Parathyroid adenoma (tissue), 2 donors: ENCODE measurements around the gene RPL7L1.

Experiments used
- H2AFZ ChIP-seq: fragments of 300-600 bp; sonication (generic); one replicate; pipeline ENCODE4 v1.7.0; 2017; ENCODE audit warnings: antibody characterized with exemption, mild to moderate bottlenecking
- H3K27ac ChIP-seq: fragments of 300-600 bp; sonication (generic); one replicate; pipeline ENCODE4 v1.7.0; 2017
- H3K27me3 ChIP-seq: fragments of 300-600 bp; sonication (generic); one replicate; pipeline ENCODE4 v1.7.0; 2017; ENCODE audit warnings: low read length; ENCODE audit not compliant: control insufficient read depth, insufficient read depth
- H3K36me3 ChIP-seq: fragments of 300-600 bp; sonication (generic); one replicate; pipeline ENCODE4 v1.7.0; 2017; ENCODE audit warnings: low read length; ENCODE audit not compliant: control insufficient read depth, insufficient read depth
- H3K4me1 ChIP-seq: fragments of 300-600 bp; sonication (generic); one replicate; pipeline ENCODE4 v1.7.0; 2017; ENCODE audit warnings: control low read depth
- H3K4me2 ChIP-seq: fragments of 300-600 bp; sonication (generic); one replicate; pipeline ENCODE4 v1.7.0; 2017; ENCODE audit warnings: low read length
- H3K4me3 ChIP-seq: fragments of 300-600 bp; sonication (generic); one replicate; pipeline ENCODE4 v1.7.0; 2017; ENCODE audit warnings: low read depth, low read length
- H3K79me2 ChIP-seq: fragments of 300-600 bp; sonication (generic); one replicate; pipeline ENCODE4 v1.7.0; 2017; ENCODE audit warnings: control low read depth
- H3K9ac ChIP-seq: fragments of 300-600 bp; sonication (generic); one replicate; pipeline ENCODE4 v1.7.0; 2017; ENCODE audit warnings: mild to moderate bottlenecking
- H3K9me3 ChIP-seq: fragments of 300-600 bp; sonication (generic); one replicate; pipeline ENCODE4 v1.7.0; 2017; ENCODE audit warnings: low read length; ENCODE audit not compliant: control insufficient read depth
- CTCF ChIP-seq: fragments of 300-600 bp; sonication (generic); IDR thresholded peaks from one replicate; pipeline ENCODE4 v1.7.0; 2017; ENCODE audit warnings: antibody characterized with exemption, mild to moderate bottlenecking
- donor health status: primary hyperparathyroidism.

The RPL7L1 gene

DNA sequence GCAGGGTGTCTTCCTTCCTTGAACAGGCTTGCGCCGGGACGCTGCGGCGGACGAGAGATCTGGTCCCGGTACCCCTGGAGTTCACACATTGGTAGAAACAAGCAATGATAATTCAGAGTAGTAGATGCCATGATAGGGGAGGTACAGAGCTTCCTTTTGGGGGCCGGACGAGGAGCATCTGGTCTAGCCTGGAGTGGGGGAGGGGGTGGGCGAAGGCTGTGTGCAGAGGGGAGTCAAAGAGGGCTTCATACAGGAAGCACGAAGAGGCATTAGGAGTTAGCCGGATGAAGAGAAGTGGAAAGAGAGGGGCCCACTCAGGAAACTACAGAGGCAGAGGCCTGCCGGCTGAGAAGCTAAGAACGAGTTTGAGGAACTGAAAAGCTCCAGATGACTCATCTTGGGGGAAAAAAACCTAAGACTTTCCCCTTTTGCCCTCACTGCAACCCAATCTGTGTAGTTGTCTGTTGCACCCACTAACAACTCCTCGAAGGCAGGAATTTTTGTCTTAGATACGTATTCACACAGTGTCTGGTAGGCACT is 50.5 kb downstream of the RPL7L1 start:
- no peak for TF ChIP-seq CTCF
- Histone ChIP-seq H3K4me2 (peak overlapping the region; percentile 73), H3K4me1 (peaks cover 6% of the 10 kb centered on the region)

GRCh38 chr6:42932412-42932811 is 53.0 kb downstream of the RPL7L1 start:
- Histone ChIP-seq H3K27ac (no peak overlapping the region), H3K27me3 (no peaks in the 10 kb centered on the region), H3K9me3 (no peaks in the 10 kb centered on the region), H3K4me3 (no peak overlapping the region), H3K4me2 (no peak overlapping the region), H3K4me1 (peaks cover 6% of the 10 kb centered on the region), H2AFZ (no peak overlapping the region), H3K36me3 (no peaks in the 10 kb centered on the region), H3K9ac (no peak overlapping the region), H3K79me2 (peaks cover 21% of the 10 kb centered on the region)
- TF ChIP-seq CTCF, result no peak

More for the DNA sequence above, 50.5 kb downstream of the RPL7L1 start:
- H3K27me3 ChIP-seq, result no peaks in the 10 kb centered on the region
- H3K27ac ChIP-seq, result peak overlapping the region; percentile 93
- peak overlapping the region; percentile 4 for H3K9ac ChIP-seq
- peaks cover 21% of the 10 kb centered on the region for H3K79me2 ChIP-seq
- H3K9me3 ChIP-seq, result no peaks in the 10 kb centered on the region
- no peaks in the 10 kb centered on the region for H3K36me3 ChIP-seq
- H2AFZ ChIP-seq, result peak overlapping the region; percentile 84
- H3K4me3 ChIP-seq, result peak overlapping the region; percentile 71

DNA sequence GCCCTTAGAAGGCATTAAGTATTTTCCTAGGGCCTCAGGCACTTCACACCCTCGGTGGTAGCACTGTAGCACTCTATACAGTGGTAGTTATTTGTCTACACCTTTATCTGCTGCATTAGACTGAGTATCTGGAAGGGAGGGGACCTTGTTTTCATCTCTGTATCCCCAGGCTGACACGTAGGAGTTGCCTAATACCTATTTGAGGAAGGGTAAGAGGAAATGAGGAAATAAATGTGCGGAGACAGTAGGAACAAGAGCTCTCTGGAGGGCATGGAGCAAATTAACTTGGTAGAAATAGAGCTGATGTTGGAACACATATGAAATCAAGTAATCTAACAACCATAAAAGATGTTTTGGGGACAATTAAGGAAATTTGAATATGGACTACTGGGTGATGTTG is 53.8 kb downstream of the RPL7L1 start:
- Histone ChIP-seq H2AFZ (no peak overlapping the region), H3K27ac (no peak overlapping the region), H3K9me3 (no peaks in the 10 kb centered on the region), H3K79me2 (peaks cover 21% of the 10 kb centered on the region), H3K4me2 (no peak overlapping the region), H3K9ac (no peak overlapping the region), H3K4me1 (peaks cover 6% of the 10 kb centered on the region), H3K27me3 (no peaks in the 10 kb centered on the region), H3K4me3 (no peak overlapping the region), H3K36me3 (no peaks in the 10 kb centered on the region)
- no peak for TF ChIP-seq CTCF

DNA sequence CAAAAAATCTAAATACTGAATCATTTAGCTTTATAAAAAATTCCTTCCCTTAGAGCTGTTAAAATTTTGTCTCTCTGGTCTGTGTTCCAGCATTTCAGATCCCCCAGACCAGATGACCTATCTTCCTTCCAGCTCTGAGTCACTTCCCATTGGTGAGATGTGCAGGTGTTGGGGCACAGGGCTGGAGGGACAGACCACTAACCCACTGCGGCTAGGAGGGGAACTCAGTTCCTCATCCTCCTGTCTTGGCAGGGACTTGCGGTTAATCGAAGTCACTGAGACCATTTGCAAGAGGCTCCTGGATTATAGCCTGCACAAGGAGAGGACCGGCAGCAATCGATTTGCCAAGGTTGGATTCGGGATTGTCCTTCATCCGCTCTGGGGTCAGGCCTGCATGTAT is 55.9 kb downstream of the RPL7L1 start:
- peaks cover 3% of the 10 kb centered on the region for H3K4me1 ChIP-seq
- no peak overlapping the region for H3K4me3 ChIP-seq
- H3K4me2 ChIP-seq, result no peak overlapping the region
- H3K27ac ChIP-seq, result no peak overlapping the region
- H3K79me2 ChIP-seq, result peaks cover 21% of the 10 kb centered on the region
- no peak for TF ChIP-seq CTCF
- no peaks in the 10 kb centered on the region for H3K36me3 ChIP-seq
- H3K9me3 ChIP-seq, result no peaks in the 10 kb centered on the region
- H3K27me3 ChIP-seq, result no peaks in the 10 kb centered on the region
- no peak overlapping the region for H3K9ac ChIP-seq
- H2AFZ ChIP-seq, result no peak overlapping the region

GRCh38 chr6:42936398-42936797 is 57.0 kb downstream of the RPL7L1 start:
- no peak overlapping the region for H2AFZ ChIP-seq
- H3K27ac ChIP-seq, result no peak overlapping the region
- H3K27me3 ChIP-seq, result no peaks in the 10 kb centered on the region
- H3K4me2 ChIP-seq, result no peak overlapping the region
- no peak overlapping the region for H3K9ac ChIP-seq
- H3K9me3 ChIP-seq, result no peaks in the 10 kb centered on the region
- no peak for TF ChIP-seq CTCF
- no peaks in the 10 kb centered on the region for H3K36me3 ChIP-seq
- H3K79me2 ChIP-seq, result peaks cover 13% of the 10 kb centered on the region
- H3K4me1 ChIP-seq, result no peaks in the 10 kb centered on the region
- H3K4me3 ChIP-seq, result no peak overlapping the region
